Measurements from ENCODE around the gene VCX2. TPM values are rescaled to one million over a fixed set of nuclear protein-coding genes. Genes with fewer than 3 reads are reported as not detected.

Gene VCX2
- total RNA-seq, 2 experiments from 2014 or later: not detected

DNA sequence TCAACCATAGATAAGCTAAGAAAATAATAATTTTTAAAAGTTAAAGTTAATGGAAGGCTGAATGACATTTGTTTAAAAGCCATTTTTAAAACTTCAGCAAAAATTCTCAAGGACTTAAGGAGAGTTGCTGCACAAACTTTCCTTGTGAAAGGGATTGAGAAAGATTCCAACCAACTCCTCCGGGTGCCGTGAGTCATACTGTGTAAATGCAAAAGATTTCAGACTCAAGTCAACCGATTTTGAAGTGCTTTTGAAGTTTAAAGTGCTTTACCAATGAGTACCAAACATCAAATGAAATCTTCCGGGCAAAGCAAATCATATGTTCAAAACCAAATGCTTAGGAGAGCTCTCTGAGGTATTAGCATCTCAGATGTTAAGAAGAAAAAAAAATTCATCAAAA is 31.4 kb downstream of the VCX2 start:
- Histone ChIP-seq H3K4me3 (ENCODE audit: low read length) (no peak overlapping the region), H3K36me3 (ENCODE audit: insufficient read depth, low read length) (no peaks in the 10 kb centered on the region), H3K27ac (ENCODE audit: low read depth in 1 of 2, low read length in 2 of 2) (no peak overlapping the region), H3K27me3 (ENCODE audit: control insufficient read depth in 1 of 2, insufficient read depth in 2 of 2, low read length in 2 of 2) (no peaks in the 10 kb centered on the region), H3K9me3 (ENCODE audit: control insufficient read depth in 1 of 2, insufficient read depth in 1 of 2, low read length in 2 of 2) (peaks cover 0 to 2% of the 10 kb centered on the region in 2 experiments), H3K4me1 (ENCODE audit: insufficient read depth, low read length) (no peaks in the 10 kb centered on the region)
- no peaks in the 10 kb centered on the region for H3K36me3 Mint-ChIP-seq (ENCODE audit: low read depth)
- H3K4me1 Mint-ChIP-seq (ENCODE audit: low read depth): no peaks in the 10 kb centered on the region
- no peak overlapping the region for H3K27ac Mint-ChIP-seq
- no peaks in the 10 kb centered on the region for H3K9me3 Mint-ChIP-seq
- no peaks in the 10 kb centered on the region for H3K27me3 Mint-ChIP-seq
- TF ChIP-seq, protein P1, sequence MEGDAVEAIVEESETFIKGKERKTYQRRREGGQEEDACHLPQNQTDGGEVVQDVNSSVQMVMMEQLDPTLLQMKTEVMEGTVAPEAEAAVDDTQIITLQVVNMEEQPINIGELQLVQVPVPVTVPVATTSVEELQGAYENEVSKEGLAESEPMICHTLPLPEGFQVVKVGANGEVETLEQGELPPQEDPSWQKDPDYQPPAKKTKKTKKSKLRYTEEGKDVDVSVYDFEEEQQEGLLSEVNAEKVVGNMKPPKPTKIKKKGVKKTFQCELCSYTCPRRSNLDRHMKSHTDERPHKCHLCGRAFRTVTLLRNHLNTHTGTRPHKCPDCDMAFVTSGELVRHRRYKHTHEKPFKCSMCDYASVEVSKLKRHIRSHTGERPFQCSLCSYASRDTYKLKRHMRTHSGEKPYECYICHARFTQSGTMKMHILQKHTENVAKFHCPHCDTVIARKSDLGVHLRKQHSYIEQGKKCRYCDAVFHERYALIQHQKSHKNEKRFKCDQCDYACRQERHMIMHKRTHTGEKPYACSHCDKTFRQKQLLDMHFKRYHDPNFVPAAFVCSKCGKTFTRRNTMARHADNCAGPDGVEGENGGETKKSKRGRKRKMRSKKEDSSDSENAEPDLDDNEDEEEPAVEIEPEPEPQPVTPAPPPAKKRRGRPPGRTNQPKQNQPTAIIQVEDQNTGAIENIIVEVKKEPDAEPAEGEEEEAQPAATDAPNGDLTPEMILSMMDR (IDR thresholded peaks at IDR 0.05): no peak
- ATAC-seq (ENCODE audit: poor library complexity) (no peak), DNase-seq (no peak)
- intact Hi-C loops (cut with DNase I, micrococcal nuclease): no loop called here
- CTCF ChIA-PET: no interaction called here
- no peak overlapping the region for H3K4me3 Mint-ChIP-seq
- POLR2A ChIA-PET: no interaction called here

DNA sequence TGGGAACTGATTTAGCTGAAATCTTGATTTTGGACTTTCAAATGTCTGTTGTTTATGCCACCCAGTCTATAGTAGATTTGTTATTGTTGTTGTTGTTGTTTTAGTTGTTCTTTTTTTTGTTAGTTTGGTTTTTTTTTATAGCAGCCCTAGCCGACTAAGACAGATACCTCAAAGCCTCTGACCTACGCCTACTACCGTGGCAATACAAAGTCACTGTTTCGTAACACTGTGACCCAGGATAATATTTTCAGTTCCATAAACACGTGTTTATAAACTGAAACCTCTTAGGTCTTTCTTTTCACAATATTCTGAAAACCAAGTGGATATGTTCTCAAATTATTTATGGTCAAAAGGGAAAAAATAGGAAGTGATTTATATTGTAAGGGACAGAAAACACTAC is 32.8 kb downstream of the VCX2 start:
- TF ChIP-seq, protein P1 (IDR thresholded peaks at IDR 0.05): no peak
- Histone ChIP-seq H3K27me3 (ENCODE audit: control insufficient read depth in 1 of 2, insufficient read depth in 2 of 2, low read length in 2 of 2) (no peaks in the 10 kb centered on the region), H3K9me3 (ENCODE audit: control insufficient read depth in 1 of 2, insufficient read depth in 1 of 2, low read length in 2 of 2) (no peaks in the 10 kb centered on the region), H3K27ac (ENCODE audit: low read depth in 1 of 2, low read length in 2 of 2) (no peak overlapping the region), H3K36me3 (ENCODE audit: insufficient read depth, low read length) (no peaks in the 10 kb centered on the region), H3K4me1 (ENCODE audit: insufficient read depth, low read length) (no peaks in the 10 kb centered on the region), H3K4me3 (ENCODE audit: low read length) (no peak overlapping the region)
- no peaks in the 10 kb centered on the region for H3K36me3 Mint-ChIP-seq (ENCODE audit: low read depth)
- H3K4me1 Mint-ChIP-seq (ENCODE audit: low read depth): no peaks in the 10 kb centered on the region
- H3K9me3 Mint-ChIP-seq: no peaks in the 10 kb centered on the region
- intact Hi-C loops (cut with DNase I, micrococcal nuclease): no loop called here
- ChIA-PET POLR2A (no interaction called here), CTCF (no interaction called here)
- ATAC-seq (ENCODE audit: poor library complexity) (no peak), DNase-seq (no peak)
- no peak overlapping the region for H3K27ac Mint-ChIP-seq
- H3K27me3 Mint-ChIP-seq: no peaks in the 10 kb centered on the region
- no peak overlapping the region for H3K4me3 Mint-ChIP-seq

DNA sequence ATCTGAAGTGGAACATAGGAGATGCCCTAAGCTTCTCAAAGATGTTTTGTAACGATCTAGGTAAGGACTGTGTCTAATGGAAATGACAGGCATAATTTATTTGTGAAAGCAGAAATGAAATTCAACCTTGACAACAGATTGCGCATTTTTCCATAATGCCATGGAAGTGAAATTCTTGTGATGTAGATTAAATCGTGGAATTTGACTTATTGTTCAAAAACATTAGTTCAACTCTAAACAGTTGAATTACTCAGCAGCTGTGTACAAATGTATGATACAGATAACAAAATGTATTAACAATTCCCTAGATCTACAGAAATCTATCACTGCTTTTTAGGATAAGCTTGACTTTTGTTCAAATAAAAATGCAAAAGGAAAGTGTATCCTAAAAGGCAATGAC is 44.4 kb downstream of the VCX2 start:
- no peak for ATAC-seq (ENCODE audit: poor library complexity)
- CTCF ChIA-PET: no interaction called here

More for the DNA sequence above, 44.4 kb downstream of the VCX2 start:
- peaks cover 4% of the 10 kb centered on the region for H3K36me3 Mint-ChIP-seq (ENCODE audit: low read depth)
- H3K4me3 Mint-ChIP-seq: no peak overlapping the region
- H3K27me3 ChIP-seq (ENCODE audit: control insufficient read depth in 1 of 2, insufficient read depth in 2 of 2, low read length in 2 of 2): no peaks in the 10 kb centered on the region
- no peaks in the 10 kb centered on the region for H3K36me3 ChIP-seq (ENCODE audit: insufficient read depth, low read length)
- H3K4me1 Mint-ChIP-seq (ENCODE audit: low read depth): no peaks in the 10 kb centered on the region
- no peak overlapping the region for H3K27ac Mint-ChIP-seq
- no peaks in the 10 kb centered on the region for H3K27me3 Mint-ChIP-seq
- DNase-seq: no peak
- H3K4me3 ChIP-seq (ENCODE audit: low read length): no peak overlapping the region
- TF ChIP-seq, protein P1 (IDR thresholded peaks at IDR 0.05): no peak
- H3K27ac ChIP-seq (ENCODE audit: low read depth in 1 of 2, low read length in 2 of 2): no peak overlapping the region
- no peaks in the 10 kb centered on the region for H3K9me3 ChIP-seq (ENCODE audit: control insufficient read depth in 1 of 2, insufficient read depth in 1 of 2, low read length in 2 of 2)
- POLR2A ChIA-PET: no interaction called here
- H3K9me3 Mint-ChIP-seq: no peaks in the 10 kb centered on the region
- H3K4me1 ChIP-seq (ENCODE audit: insufficient read depth, low read length): no peaks in the 10 kb centered on the region
- intact Hi-C loops (cut with DNase I, micrococcal nuclease): no loop called here
